Suprapubic skin (tissue), 4 donors: ENCODE data around the gene SSTR4. TPM values are rescaled to one million over a fixed set of nuclear protein-coding genes. Genes with fewer than 3 reads are reported as not detected.

Source experiments
- DNase-seq, 2 donors: peaks; one replicate each; pipeline ENCODE4 v3.0.0-alpha.2; 2019; ENCODE audit warnings: low spot score in 2 of 2
- H3K27ac ChIP-seq: fragments of 200-600 bp; sonication (generic); one replicate; pipeline ENCODE4 v1.5.1; 2019
- H3K27me3 ChIP-seq: fragments of 200-600 bp; sonication (generic); one replicate; pipeline ENCODE4 v1.5.1; 2019
- H3K36me3 ChIP-seq: fragments of 200-600 bp; sonication (generic); one replicate; pipeline ENCODE4 v1.5.1; 2019
- H3K4me1 ChIP-seq: fragments of 200-600 bp; sonication (generic); one replicate; pipeline ENCODE4 v1.5.1; 2019
- H3K4me3 ChIP-seq: fragments of 200-600 bp; sonication (generic); one replicate; pipeline ENCODE4 v1.5.1; 2019; ENCODE audit warnings: mild to moderate bottlenecking
- H3K9me3 ChIP-seq: fragments of 200-600 bp; sonication (generic); one replicate; pipeline ENCODE4 v1.5.1; 2019
- CTCF ChIP-seq, 2 donors: fragments of 200-600 bp in 1 of 2; fragments of 450-650 bp in 1 of 2; sonication (generic) in 1 of 2; IDR thresholded peaks; one replicate each; pipeline ENCODE4 v1.5.1; 2016 to 2019; ENCODE audit warnings: antibody characterized with exemption in 2 of 2, mild to moderate bottlenecking in 1 of 2, moderate library complexity in 1 of 2
- EP300 ChIP-seq: sonication (generic); formaldehyde crosslinking; IDR thresholded peaks from one replicate; pipeline ENCODE4 v1.6.1; 2017; ENCODE audit warnings: antibody characterized with exemption
- POLR2A ChIP-seq, 2 donors: fragments of 450-650 bp; IDR thresholded peaks; one replicate each; pipeline ENCODE4 v1.6.1; 2017; ENCODE audit warnings: antibody characterized with exemption in 2 of 2, mild to moderate bottlenecking in 2 of 2, moderate library complexity in 2 of 2
- POLR2AphosphoS5 ChIP-seq, 3 donors: sonication (generic); formaldehyde crosslinking; IDR thresholded peaks; one replicate each; pipeline ENCODE4 v1.6.1; 2017; ENCODE audit warnings: antibody characterized with exemption in 3 of 3
- WGBS: methylation state at CpG from one replicate; pipeline ENCODE4 v1.1.5; 2018; 5-methylcytosine and 5-hydroxymethylcytosine counted together
- total RNA-seq, 4 donors: library from RNA; depleted of rRNA; stranded (reverse); fragments of >200 nt; gene quantifications; one replicate each; pipeline ENCODE4 v1.1.0, GENCODE V29; 2016

SSTR4 gene
- total RNA-seq, 4 donors from 2014 or later = not detected

DNA sequence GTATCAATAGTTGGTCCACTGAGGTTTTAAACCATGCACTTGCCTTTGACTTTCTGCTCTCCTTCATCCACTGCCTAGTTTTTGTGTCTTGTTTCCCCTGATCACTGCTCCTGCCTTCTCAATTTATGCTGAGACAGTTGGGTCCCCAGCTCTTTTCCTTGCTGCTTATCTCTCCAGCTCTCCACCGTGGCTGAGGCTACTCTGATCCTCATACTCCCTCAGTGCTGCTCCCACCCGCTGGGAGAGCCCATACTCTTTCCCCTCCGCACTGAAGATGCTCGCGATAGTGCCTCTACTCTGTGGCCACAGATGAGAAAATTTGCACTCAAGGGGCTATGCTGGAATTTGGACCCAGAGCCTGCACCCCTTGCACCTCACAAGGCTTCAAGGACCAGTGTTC, 17.8 kb downstream of the SSTR4 start:
- no peak for TF ChIP-seq POLR2A (IDR thresholded peaks at IDR 0.05)
- no peak for TF ChIP-seq EP300
- TF ChIP-seq CTCF (IDR thresholded peaks at IDR 0.05) = no peak
- no peak for DNase-seq
- H3K27ac ChIP-seq = no peak overlapping the region
- H3K27me3 ChIP-seq = peaks cover 15% of the 10 kb centered on the region
- no peak overlapping the region for H3K4me3 ChIP-seq
- no peaks in the 10 kb centered on the region for H3K36me3 ChIP-seq
- WGBS = 91% methylated on average over 5 of the region's 5 CpGs
- H3K4me1 ChIP-seq = peaks cover 43% of the 10 kb centered on the region
- no peaks in the 10 kb centered on the region for H3K9me3 ChIP-seq

DNA sequence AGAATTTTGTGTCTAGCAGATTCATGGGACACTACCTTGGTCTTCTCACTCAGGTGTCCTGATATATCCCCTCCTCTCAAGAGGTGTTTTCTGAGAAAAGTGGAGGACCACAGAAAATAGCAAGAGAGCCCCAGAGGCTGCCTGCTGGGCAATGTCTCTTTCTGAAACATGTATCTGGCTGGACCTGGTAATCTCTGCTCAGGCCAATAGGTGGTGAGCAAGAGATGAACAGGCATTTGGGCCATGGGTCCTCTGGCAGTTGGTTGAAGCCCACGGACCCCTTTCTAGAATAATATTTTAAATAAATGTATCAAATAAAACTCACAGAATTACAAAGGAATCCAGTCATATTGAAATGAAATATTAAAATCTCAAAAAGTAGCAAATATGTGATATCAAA, 23.1 kb downstream of the SSTR4 start:
- Histone ChIP-seq H3K4me1 (peaks cover 17% of the 10 kb centered on the region), H3K9me3 (no peaks in the 10 kb centered on the region), H3K36me3 (no peaks in the 10 kb centered on the region), H3K27ac (no peak overlapping the region), H3K4me3 (no peak overlapping the region), H3K27me3 (no peaks in the 10 kb centered on the region)
- DNase-seq = no peak
- TF ChIP-seq POLR2A (IDR thresholded peaks at IDR 0.05) = no peak
- no peak for TF ChIP-seq POLR2AphosphoS5 (IDR thresholded peaks at IDR 0.05)
- no peak for TF ChIP-seq EP300
- TF ChIP-seq CTCF (IDR thresholded peaks at IDR 0.05) = no peak
- WGBS = 75% methylated on average over 1 of the region's 1 CpG

DNA sequence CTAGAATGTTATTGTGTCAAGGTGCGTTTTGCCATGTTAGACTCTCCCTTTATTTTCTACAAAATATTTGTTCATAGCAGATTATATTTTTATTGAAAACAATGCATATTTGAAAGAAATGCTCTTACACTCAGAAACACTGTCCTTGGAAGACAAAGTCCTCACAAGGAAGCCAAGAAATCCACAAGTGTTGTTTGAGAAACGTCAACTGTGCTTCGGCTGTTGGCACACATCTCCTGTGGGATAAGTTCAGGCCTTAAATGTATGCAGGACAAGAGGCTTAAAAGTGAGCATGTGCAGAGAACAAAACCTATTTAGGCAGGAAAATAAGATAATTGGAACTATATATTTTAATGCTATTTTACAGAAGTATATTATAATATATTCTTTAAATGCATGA, 23.9 kb downstream of the SSTR4 start:
- TF ChIP-seq POLR2A (IDR thresholded peaks at IDR 0.05) (no peak), POLR2AphosphoS5 (IDR thresholded peaks at IDR 0.05) (no peak), EP300 (no peak), CTCF (IDR thresholded peaks at IDR 0.05) (no peak)
- H3K4me1 ChIP-seq = peaks cover 17% of the 10 kb centered on the region
- DNase-seq = no peak
- no peak overlapping the region for H3K27ac ChIP-seq
- H3K27me3 ChIP-seq = no peaks in the 10 kb centered on the region
- H3K36me3 ChIP-seq = no peaks in the 10 kb centered on the region
- H3K9me3 ChIP-seq = no peaks in the 10 kb centered on the region
- H3K4me3 ChIP-seq = no peak overlapping the region
- WGBS = 90% methylated on average over 3 of the region's 3 CpGs

DNA sequence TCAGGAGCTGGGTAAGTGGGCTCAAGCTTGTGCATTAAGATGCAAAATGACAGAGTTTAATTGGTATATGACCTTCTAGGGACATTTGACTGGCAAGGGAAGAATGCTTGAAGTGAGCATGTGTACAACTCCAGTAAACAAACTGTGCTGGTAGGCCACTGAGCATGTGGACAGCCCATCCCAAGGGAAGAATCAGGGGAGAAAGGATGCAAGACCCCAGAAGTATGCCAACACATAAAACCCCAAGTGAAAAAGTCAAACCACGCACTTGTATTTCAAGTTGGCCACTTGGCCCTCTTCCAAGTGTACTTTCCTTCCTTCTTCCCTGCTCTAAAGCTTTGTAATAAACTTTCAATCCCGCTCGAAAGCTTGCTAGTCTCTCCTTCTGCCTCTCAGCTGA, 24.7 kb downstream of the SSTR4 start:
- no peaks in the 10 kb centered on the region for H3K9me3 ChIP-seq
- no peak for DNase-seq
- 57% methylated on average over 3 of the region's 3 CpGs for WGBS
- no peak overlapping the region for H3K27ac ChIP-seq
- TF ChIP-seq EP300 = no peak
- TF ChIP-seq CTCF (IDR thresholded peaks at IDR 0.05) = no peak
- no peak for TF ChIP-seq POLR2A (IDR thresholded peaks at IDR 0.05)
- no peak overlapping the region for H3K4me3 ChIP-seq
- peaks cover 17% of the 10 kb centered on the region for H3K4me1 ChIP-seq
- H3K27me3 ChIP-seq = no peaks in the 10 kb centered on the region
- H3K36me3 ChIP-seq = no peaks in the 10 kb centered on the region

DNA sequence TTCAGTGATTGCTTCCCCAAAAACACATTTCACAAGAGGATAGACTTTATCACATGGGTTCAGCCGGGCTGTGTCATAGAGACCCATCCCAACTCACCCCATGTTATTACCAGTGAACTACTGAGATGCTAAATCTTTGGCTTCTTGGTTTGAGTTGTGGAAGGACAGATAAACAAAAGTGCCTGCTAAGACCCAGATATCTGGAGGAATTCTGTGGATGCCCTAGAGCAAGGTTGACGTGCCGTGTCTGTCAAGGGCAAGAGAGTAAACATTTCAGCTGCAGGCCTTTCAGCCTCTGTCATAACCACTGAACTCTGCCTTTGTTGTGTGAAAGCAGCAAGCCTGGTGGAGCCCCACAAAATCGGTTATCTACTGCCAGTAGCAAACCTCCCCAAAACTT, 25.5 kb downstream of the SSTR4 start:
- WGBS = 74% methylated on average over 4 of the region's 4 CpGs
- H3K27ac ChIP-seq = peak overlapping the region; percentile 58
- H3K4me1 ChIP-seq = peaks cover 17% of the 10 kb centered on the region
- no peak for DNase-seq
- TF ChIP-seq POLR2AphosphoS5 (IDR thresholded peaks at IDR 0.05) (no peak), POLR2A (IDR thresholded peaks at IDR 0.05) (no peak), CTCF (IDR thresholded peaks at IDR 0.05) (no peak), EP300 (no peak)
- H3K36me3 ChIP-seq = no peaks in the 10 kb centered on the region
- H3K27me3 ChIP-seq = no peaks in the 10 kb centered on the region
- no peak overlapping the region for H3K4me3 ChIP-seq
- H3K9me3 ChIP-seq = no peaks in the 10 kb centered on the region
